Measurements from ENCODE around the gene ANXA10. TPM values are rescaled to one million over a fixed set of nuclear protein-coding genes. Genes with fewer than 3 reads are reported as not detected.

ANXA10 gene
- total RNA-seq: not detected

GRCh38 chr4:168092176-168092712 is at the start of gene ANXA10:
Gene ANXA10 (plus strand): TSS chr4:168092537. CDS start chr4:168092701, 164 bp downstream.
- H3K4me3 Mint-ChIP-seq: no peak within 1 kb of the TSS
- peaks cover 0 to 3% of the 10 kb centered on the region in 2 donors for H3K36me3 Mint-ChIP-seq (ENCODE audit: insufficient read depth in 2 of 2)
- H3K9me3 Mint-ChIP-seq: peaks cover 2 to 4% of the 10 kb centered on the region in 2 donors
- DNase-seq (no peak), ATAC-seq (replicated peaks in 1 of 2) (no peak)
- no peaks in the 10 kb centered on the region for H3K4me1 Mint-ChIP-seq (ENCODE audit: low read depth)
- H3K27ac Mint-ChIP-seq: no peak within 1 kb of the TSS
- no peaks in the 10 kb centered on the region for H3K27me3 Mint-ChIP-seq (ENCODE audit: low read depth)

GRCh38 chr4:168045354-168045753 is 47.0 kb upstream of the ANXA10 start:
- no peak for ATAC-seq (replicated peaks in 1 of 2)
- no peak overlapping the region for H3K4me3 Mint-ChIP-seq
- no peaks in the 10 kb centered on the region for H3K4me1 Mint-ChIP-seq (ENCODE audit: low read depth)
- H3K9me3 Mint-ChIP-seq: peaks cover 1 to 9% of the 10 kb centered on the region in 2 donors
- DNase-seq: no peak
- H3K27ac Mint-ChIP-seq: no peak overlapping the region
- no peaks in the 10 kb centered on the region for H3K27me3 Mint-ChIP-seq (ENCODE audit: low read depth)
- no peaks in the 10 kb centered on the region for H3K36me3 Mint-ChIP-seq (ENCODE audit: insufficient read depth in 2 of 2)

- H3K9me3 Mint-ChIP-seq: peaks cover 1 to 10% of the 10 kb centered on the region in 2 donors
- H3K36me3 Mint-ChIP-seq (ENCODE audit: insufficient read depth in 2 of 2): no peaks in the 10 kb centered on the region
- no peaks in the 10 kb centered on the region for H3K27me3 Mint-ChIP-seq (ENCODE audit: low read depth)
- no peak for DNase-seq
- no peaks in the 10 kb centered on the region for H3K4me1 Mint-ChIP-seq (ENCODE audit: low read depth)
- ATAC-seq (replicated peaks in 1 of 2): no peak
- no peak overlapping the region for H3K27ac Mint-ChIP-seq
- no peak overlapping the region for H3K4me3 Mint-ChIP-seq
These were observed 42.3 kb upstream of the ANXA10 start for GRCh38 chr4:168050002-168050401.

GRCh38 chr4:168051526-168051925 is 40.8 kb upstream of the ANXA10 start:
- no peak for ATAC-seq (replicated peaks in 1 of 2)
- Mint-ChIP-seq H3K4me1 (ENCODE audit: low read depth) (no peaks in the 10 kb centered on the region), H3K4me3 (no peak overlapping the region), H3K27me3 (ENCODE audit: low read depth) (no peaks in the 10 kb centered on the region), H3K36me3 (ENCODE audit: insufficient read depth in 2 of 2) (no peaks in the 10 kb centered on the region), H3K9me3 (peaks cover 1 to 10% of the 10 kb centered on the region in 2 donors), H3K27ac (no peak overlapping the region)
- DNase-seq: no peak

GRCh38 chr4:168057412-168057811 is 34.9 kb upstream of the ANXA10 start:
- Mint-ChIP-seq H3K27ac (no peak overlapping the region), H3K9me3 (peaks cover 0 to 2% of the 10 kb centered on the region in 2 donors), H3K36me3 (ENCODE audit: insufficient read depth in 2 of 2) (no peaks in the 10 kb centered on the region), H3K4me3 (no peak overlapping the region), H3K4me1 (ENCODE audit: low read depth) (no peaks in the 10 kb centered on the region), H3K27me3 (ENCODE audit: low read depth) (no peaks in the 10 kb centered on the region)
- no peak for DNase-seq
- ATAC-seq (replicated peaks in 1 of 2): no peak

- no peaks in the 10 kb centered on the region for H3K4me1 Mint-ChIP-seq (ENCODE audit: low read depth)
- H3K27me3 Mint-ChIP-seq (ENCODE audit: low read depth): no peaks in the 10 kb centered on the region
- no peaks in the 10 kb centered on the region for H3K9me3 Mint-ChIP-seq
- ATAC-seq (replicated peaks in 1 of 2): no peak
- H3K4me3 Mint-ChIP-seq: no peak overlapping the region
- no peak for DNase-seq
- no peaks in the 10 kb centered on the region for H3K36me3 Mint-ChIP-seq (ENCODE audit: insufficient read depth in 2 of 2)
- H3K27ac Mint-ChIP-seq: no peak overlapping the region
These were observed 33.1 kb upstream of the ANXA10 start for GRCh38 chr4:168059251-168059650.

- no peak for ATAC-seq (replicated peaks in 1 of 2)
These were observed 29.3 kb upstream of the ANXA10 start for GRCh38 chr4:168063031-168063430.

GRCh38 chr4:168070903-168071302 is 21.4 kb upstream of the ANXA10 start:
- H3K27ac Mint-ChIP-seq: no peak overlapping the region
- H3K27me3 Mint-ChIP-seq (ENCODE audit: low read depth): no peaks in the 10 kb centered on the region
- DNase-seq (no peak), ATAC-seq (replicated peaks in 1 of 2) (no peak)
- H3K36me3 Mint-ChIP-seq (ENCODE audit: insufficient read depth in 2 of 2): no peaks in the 10 kb centered on the region
- no peak overlapping the region for H3K4me3 Mint-ChIP-seq
- H3K9me3 Mint-ChIP-seq: peaks cover 2 to 6% of the 10 kb centered on the region in 2 donors
- no peaks in the 10 kb centered on the region for H3K4me1 Mint-ChIP-seq (ENCODE audit: low read depth)

More at GRCh38 chr4:168063031-168063430, 29.3 kb upstream of the ANXA10 start:
- no peak overlapping the region for H3K4me3 Mint-ChIP-seq
- no peak for DNase-seq
- H3K9me3 Mint-ChIP-seq: peaks cover 0 to 2% of the 10 kb centered on the region in 2 donors
- no peaks in the 10 kb centered on the region for H3K4me1 Mint-ChIP-seq (ENCODE audit: low read depth)
- no peak overlapping the region for H3K27ac Mint-ChIP-seq
- no peaks in the 10 kb centered on the region for H3K36me3 Mint-ChIP-seq (ENCODE audit: insufficient read depth in 2 of 2)
- no peaks in the 10 kb centered on the region for H3K27me3 Mint-ChIP-seq (ENCODE audit: low read depth)

GRCh38 chr4:168071304-168071703 is 21.0 kb upstream of the ANXA10 start:
- Mint-ChIP-seq H3K27ac (no peak overlapping the region), H3K9me3 (peaks cover 2 to 6% of the 10 kb centered on the region in 2 donors), H3K4me3 (no peak overlapping the region), H3K36me3 (ENCODE audit: insufficient read depth in 2 of 2) (no peaks in the 10 kb centered on the region), H3K4me1 (ENCODE audit: low read depth) (no peaks in the 10 kb centered on the region), H3K27me3 (ENCODE audit: low read depth) (no peaks in the 10 kb centered on the region)
- DNase-seq (no peak), ATAC-seq (replicated peaks in 1 of 2) (no peak)

GRCh38 chr4:168074861-168075260 is 17.5 kb upstream of the ANXA10 start:
- DNase-seq (no peak), ATAC-seq (replicated peaks in 1 of 2) (no peak)
- Mint-ChIP-seq H3K36me3 (ENCODE audit: insufficient read depth in 2 of 2) (no peaks in the 10 kb centered on the region), H3K27ac (no peak overlapping the region), H3K9me3 (peaks cover 1% of the 10 kb centered on the region in 2 donors), H3K27me3 (ENCODE audit: low read depth) (no peaks in the 10 kb centered on the region), H3K4me3 (no peak overlapping the region), H3K4me1 (ENCODE audit: low read depth) (no peaks in the 10 kb centered on the region)

- Mint-ChIP-seq H3K27ac (no peak overlapping the region), H3K9me3 (no peaks in the 10 kb centered on the region), H3K27me3 (ENCODE audit: low read depth) (no peaks in the 10 kb centered on the region), H3K4me1 (ENCODE audit: low read depth) (no peaks in the 10 kb centered on the region), H3K4me3 (no peak overlapping the region), H3K36me3 (ENCODE audit: insufficient read depth in 2 of 2) (no peaks in the 10 kb centered on the region)
- ATAC-seq (replicated peaks in 1 of 2): no peak
- DNase-seq: peak; percentile 37 to 55
These were observed 15.2 kb upstream of the ANXA10 start for GRCh38 chr4:168076989-168077725.

- H3K27ac Mint-ChIP-seq: no peak overlapping the region
- ATAC-seq (replicated peaks in 1 of 2) (no peak), DNase-seq (no peak)
- no peaks in the 10 kb centered on the region for H3K9me3 Mint-ChIP-seq
- H3K4me3 Mint-ChIP-seq: no peak overlapping the region
- H3K27me3 Mint-ChIP-seq (ENCODE audit: low read depth): no peaks in the 10 kb centered on the region
- H3K4me1 Mint-ChIP-seq (ENCODE audit: low read depth): no peaks in the 10 kb centered on the region
- no peaks in the 10 kb centered on the region for H3K36me3 Mint-ChIP-seq (ENCODE audit: insufficient read depth in 2 of 2)
These were observed 14.6 kb upstream of the ANXA10 start for GRCh38 chr4:168077726-168078239.

GRCh38 chr4:168082379-168082778 is 10.0 kb upstream of the ANXA10 start:
- Mint-ChIP-seq H3K36me3 (ENCODE audit: insufficient read depth in 2 of 2) (peaks cover 0 to 2% of the 10 kb centered on the region in 2 donors), H3K27ac (no peak overlapping the region), H3K4me1 (ENCODE audit: low read depth) (no peaks in the 10 kb centered on the region), H3K9me3 (peaks cover 0 to 3% of the 10 kb centered on the region in 2 donors), H3K4me3 (no peak overlapping the region), H3K27me3 (ENCODE audit: low read depth) (no peaks in the 10 kb centered on the region)
- ATAC-seq (replicated peaks in 1 of 2) (no peak), DNase-seq (no peak)
